K562 (cell line): ENCODE measurements around the gene STT3A. TPM values are rescaled to one million over a fixed set of nuclear protein-coding genes. Genes with fewer than 3 reads are reported as not detected.
A peak's percentile ranks its signal among the peaks of the same experiment; 100 is the strongest.

Experiments
- ARID4B ChIP-seq: sonication (generic); formaldehyde crosslinking; IDR thresholded peaks from 2 replicates; pipeline ENCODE4 v1.8.0; 2022; ENCODE audit warnings: mild to moderate bottlenecking, missing genetic modification reagents
- CREM ChIP-seq: IDR thresholded peaks from 2 replicates; pipeline ENCODE4 v1.6.1; 2014; ENCODE audit warnings: antibody characterized with exemption, low read depth
- CTCFL ChIP-seq: IDR thresholded peaks from 2 replicates; pipeline ENCODE4 v1.6.1; 2011; ENCODE audit warnings: borderline replicate concordance, low read depth, mild to moderate bottlenecking, moderate library complexity, low read length; ENCODE audit not compliant: insufficient read depth, poor library complexity, severe bottlenecking
- DDX20 ChIP-seq: fragments of 450-650 bp; IDR thresholded peaks from 2 replicates; pipeline ENCODE4 v1.6.1; 2016; ENCODE audit warnings: missing genetic modification characterization, low read depth, mild to moderate bottlenecking, missing compliant biosample characterization, moderate library complexity
- ELF1 ChIP-seq: fragments of 200-800 bp; sonication (Bioruptor generic); IDR thresholded peaks from 2 replicates; pipeline ENCODE4 v1.6.1; 2016; ENCODE audit warnings: missing genetic modification characterization, missing compliant biosample characterization
- FOS ChIP-seq: IDR thresholded peaks from 3 replicates; pipeline ENCODE4 v1.6.1; 2011; ENCODE audit not compliant: insufficient read length; ENCODE audit errors: extremely low read depth
- MEF2D ChIP-seq: conservative IDR thresholded peaks from 2 replicates; pipeline ENCODE4 v1.6.1; 2016; ENCODE audit warnings: low read depth, missing genetic modification characterization, missing compliant biosample characterization
- MITF ChIP-seq: IDR thresholded peaks from 2 replicates; pipeline ENCODE4 v1.6.1; 2014; ENCODE audit warnings: antibody characterized with exemption
- NFRKB ChIP-seq: fragments of 450-650 bp; IDR thresholded peaks from 2 replicates; pipeline ENCODE4 v1.6.1; 2016; ENCODE audit warnings: low read depth
- NR1H2 ChIP-seq: sonication (generic); formaldehyde crosslinking; IDR thresholded peaks from 2 replicates; pipeline ENCODE4 v1.4.0; 2020; ENCODE audit warnings: mild to moderate bottlenecking, missing genetic modification reagents
- NRF1 ChIP-seq, 2 experiments: fragments of 450-650 bp; IDR thresholded peaks in 1 of 2; conservative IDR thresholded peaks in 1 of 2; 2 replicates each; pipeline ENCODE4 v1.6.1; 2014; ENCODE audit warnings: mild to moderate bottlenecking in 2 of 2
- RB1 ChIP-seq: fragments of 450-650 bp; IDR thresholded peaks from 2 replicates; pipeline ENCODE4 v1.6.1; 2017; ENCODE audit warnings: low read depth, mild to moderate bottlenecking
- RBM34 ChIP-seq: fragments of 200-400 bp; formaldehyde crosslinking; IDR thresholded peaks from 2 replicates; pipeline ENCODE4 v1.6.1; 2018; ENCODE audit warnings: low read length, borderline replicate concordance; ENCODE audit not compliant: insufficient read depth
- TBP ChIP-seq: optimal IDR thresholded peaks from 2 replicates; pipeline ENCODE3; 2011; ENCODE audit warnings: low read depth, low read length, improper control_type of control experiment
- ZBTB33 ChIP-seq: sonication (generic); formaldehyde crosslinking; IDR thresholded peaks from 2 replicates; pipeline ENCODE4 v1.8.1; 2023; ENCODE audit warnings: mild to moderate bottlenecking, missing genetic modification reagents
- ZBTB8A ChIP-seq: fragments of 450-650 bp; IDR thresholded peaks from 2 replicates; pipeline ENCODE4 v1.6.1; 2018; ENCODE audit warnings: mild to moderate bottlenecking, moderate library complexity; ENCODE audit not compliant: partially characterized antibody
- ZFP30 ChIP-seq: fragments of 250-450 bp; sonication (Bioruptor Pico); IDR thresholded peaks from 2 replicates; pipeline ENCODE4 v1.8.0; 2022; ENCODE audit warnings: moderate library complexity, mild to moderate bottlenecking, inconsistent platforms, borderline replicate concordance
- ZNF140 ChIP-seq: fragments of 250-450 bp; sonication (Bioruptor Pico); IDR thresholded peaks from 2 replicates; pipeline ENCODE4 v1.8.0; 2021; ENCODE audit warnings: moderate library complexity, mild to moderate bottlenecking, inconsistent platforms
- ZNF778 ChIP-seq: fragments of 450-650 bp; formaldehyde crosslinking; IDR thresholded peaks from 2 replicates; pipeline ENCODE4 v1.4.0; 2020; ENCODE audit warnings: mild to moderate bottlenecking, moderate library complexity
- polyA plus RNA-seq, 8 experiments: library from polyadenylated mRNA; depleted of rRNA in 4 of 8; stranded (reverse) in 5 of 8; unstranded in 3 of 8; fragments of >200 nt; fragmentation: Nextera tagmentation in 2 of 8; fragmentation: Illumina TruSeq in 1 of 8; extraction: Ambion mirVana in 2 of 8; extraction: Trizol in 1 of 8; gene quantifications; 2 replicates each; pipeline versions ENCODE4 v1.2.1 to v1.2.3, GENCODE V29; 2011 to 2014; ENCODE audit warnings: inconsistent platforms in 1 of 8, missing spikeins in 1 of 8
- total RNA-seq, 7 experiments: library from RNA; depleted of rRNA in 6 of 7; stranded (reverse); fragments of >200 nt in 6 of 7; fragmentation: Illumina TruSeq in 2 of 7; extraction: Trizol in 2 of 7; gene quantifications; 2 replicates each; pipeline versions ENCODE4 v1.2.1 to v1.2.3, GENCODE V29; 2011 to 2021; ENCODE audit warnings: low replicate concordance in 1 of 7

The STT3A gene
- total and polyA plus RNA-seq, 9 of the 15 experiments (the other 6 are each of a cell fraction or from before 2014, with no cell fraction given): 70.7 to 330 (median 192) TPM

DNA sequence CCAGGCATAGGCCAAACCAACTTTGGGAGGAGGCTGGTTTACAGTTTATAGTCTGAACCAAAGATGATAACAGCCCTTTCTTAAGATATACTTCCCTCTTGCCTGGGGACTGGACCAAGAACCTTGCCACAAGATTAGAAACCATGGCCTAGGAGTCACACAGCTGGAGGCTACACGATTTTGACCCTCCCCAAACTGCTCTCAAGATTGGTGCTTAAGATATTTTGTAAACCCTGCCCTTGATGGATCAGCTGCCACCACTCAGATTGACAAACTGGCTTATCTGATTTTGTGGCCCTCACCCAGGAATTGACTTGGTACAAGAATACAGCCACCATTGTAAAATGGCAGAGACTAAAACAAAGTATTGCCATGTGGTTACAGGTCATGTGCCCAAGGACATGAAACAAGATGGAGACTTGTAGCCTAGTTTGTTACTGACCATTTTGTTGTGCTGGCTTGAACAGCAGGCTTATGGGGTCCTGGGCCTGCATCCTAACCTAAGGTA lies 40.8 kb upstream of the STT3A start (continued):
- no peak for TF ChIP-seq ARID4B (CRISPR knock-in tag)
- TF ChIP-seq CREM: peak; percentile 45; the same call in 1 of the 2 replicates
- no peak for TF ChIP-seq RBM34
- no peak for TF ChIP-seq TBP
- peak; percentile 83; the same call in 1 of the 2 replicates for TF ChIP-seq NFRKB
- TF ChIP-seq MEF2D: peak; percentile 46; the same call in 1 of the 2 replicates
- TF ChIP-seq ZNF140: no peak
- TF ChIP-seq ZNF778 (CRISPR knock-in tag): no peak
- no peak for TF ChIP-seq NR1H2 (CRISPR knock-in tag)
- no peak for TF ChIP-seq ZFP30
- no peak for TF ChIP-seq ZBTB8A
- no peak for TF ChIP-seq FOS
- no peak for TF ChIP-seq CTCFL
- TF ChIP-seq MITF: no peak; the same call in 1 of the 2 replicates
- TF ChIP-seq ELF1 (tag): no peak; the same call in none of the 2 replicates
- TF ChIP-seq RB1: no peak
- TF ChIP-seq DDX20: 0 out of 2 replicates have a peak, but pooled peaks have one; percentile 16
- TF ChIP-seq NRF1 (conservative IDR thresholded peaks at IDR 0.05 in 1 of 2, IDR thresholded peaks at IDR 0.05 in 1 of 2): no peak
- no peak for TF ChIP-seq ZBTB33
